Measurements from ENCODE around the gene DNAJB1. TPM values are rescaled to one million over a fixed set of nuclear protein-coding genes. Genes with fewer than 3 reads are reported as not detected.

DNAJB1 gene
- total RNA-seq, 6 experiments from 2014 or later, result 99.2 to 138 (median 103) TPM

DNA sequence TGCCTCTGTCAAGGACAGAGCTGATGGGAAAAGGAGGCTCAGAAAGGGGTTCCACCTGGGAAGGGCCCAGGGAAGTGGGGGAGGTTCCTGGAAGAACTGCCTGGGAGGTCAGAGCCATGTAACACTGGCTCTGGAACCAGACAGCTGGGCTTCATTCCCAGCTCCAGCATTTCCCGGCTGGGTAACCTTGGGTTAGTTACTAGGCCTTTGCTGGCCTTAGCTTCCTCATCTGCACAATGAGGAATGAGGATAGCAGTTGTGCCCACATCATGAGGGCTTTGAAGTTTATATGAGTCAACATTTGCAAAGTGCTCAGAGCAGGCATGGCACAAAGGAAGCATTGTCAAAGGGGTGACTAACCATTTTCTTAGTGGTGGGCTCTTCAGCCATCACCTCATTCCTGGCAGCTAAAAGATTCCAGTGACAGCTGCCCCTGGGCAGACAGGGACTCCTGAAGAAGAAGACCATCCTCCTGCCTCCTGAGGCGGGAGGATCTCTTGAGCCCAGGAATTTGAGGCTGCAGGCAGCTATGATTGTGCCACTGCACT lies 1.7 kb upstream of the DNAJB1 start:
- peak overlapping the region; percentile 83 for H3K27ac Mint-ChIP-seq
- TF ChIP-seq, protein P1, sequence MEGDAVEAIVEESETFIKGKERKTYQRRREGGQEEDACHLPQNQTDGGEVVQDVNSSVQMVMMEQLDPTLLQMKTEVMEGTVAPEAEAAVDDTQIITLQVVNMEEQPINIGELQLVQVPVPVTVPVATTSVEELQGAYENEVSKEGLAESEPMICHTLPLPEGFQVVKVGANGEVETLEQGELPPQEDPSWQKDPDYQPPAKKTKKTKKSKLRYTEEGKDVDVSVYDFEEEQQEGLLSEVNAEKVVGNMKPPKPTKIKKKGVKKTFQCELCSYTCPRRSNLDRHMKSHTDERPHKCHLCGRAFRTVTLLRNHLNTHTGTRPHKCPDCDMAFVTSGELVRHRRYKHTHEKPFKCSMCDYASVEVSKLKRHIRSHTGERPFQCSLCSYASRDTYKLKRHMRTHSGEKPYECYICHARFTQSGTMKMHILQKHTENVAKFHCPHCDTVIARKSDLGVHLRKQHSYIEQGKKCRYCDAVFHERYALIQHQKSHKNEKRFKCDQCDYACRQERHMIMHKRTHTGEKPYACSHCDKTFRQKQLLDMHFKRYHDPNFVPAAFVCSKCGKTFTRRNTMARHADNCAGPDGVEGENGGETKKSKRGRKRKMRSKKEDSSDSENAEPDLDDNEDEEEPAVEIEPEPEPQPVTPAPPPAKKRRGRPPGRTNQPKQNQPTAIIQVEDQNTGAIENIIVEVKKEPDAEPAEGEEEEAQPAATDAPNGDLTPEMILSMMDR (IDR thresholded peaks at IDR 0.05), result no peak
- H3K9me3 Mint-ChIP-seq, result peaks cover 7% of the 10 kb centered on the region; the same call in 1 of the 2 replicates
- H3K4me3 Mint-ChIP-seq, result peak overlapping the region; percentile 37; the same call in 1 of the 2 replicates
- peak; percentile 56 for DNase-seq
- H3K4me1 Mint-ChIP-seq (ENCODE audit: low read depth), result peaks cover 42% of the 10 kb centered on the region
- peaks cover 9% of the 10 kb centered on the region for H3K27me3 Mint-ChIP-seq (ENCODE audit: insufficient read depth)
- peaks cover 25% of the 10 kb centered on the region for H3K36me3 Mint-ChIP-seq (ENCODE audit: low read depth)

DNA sequence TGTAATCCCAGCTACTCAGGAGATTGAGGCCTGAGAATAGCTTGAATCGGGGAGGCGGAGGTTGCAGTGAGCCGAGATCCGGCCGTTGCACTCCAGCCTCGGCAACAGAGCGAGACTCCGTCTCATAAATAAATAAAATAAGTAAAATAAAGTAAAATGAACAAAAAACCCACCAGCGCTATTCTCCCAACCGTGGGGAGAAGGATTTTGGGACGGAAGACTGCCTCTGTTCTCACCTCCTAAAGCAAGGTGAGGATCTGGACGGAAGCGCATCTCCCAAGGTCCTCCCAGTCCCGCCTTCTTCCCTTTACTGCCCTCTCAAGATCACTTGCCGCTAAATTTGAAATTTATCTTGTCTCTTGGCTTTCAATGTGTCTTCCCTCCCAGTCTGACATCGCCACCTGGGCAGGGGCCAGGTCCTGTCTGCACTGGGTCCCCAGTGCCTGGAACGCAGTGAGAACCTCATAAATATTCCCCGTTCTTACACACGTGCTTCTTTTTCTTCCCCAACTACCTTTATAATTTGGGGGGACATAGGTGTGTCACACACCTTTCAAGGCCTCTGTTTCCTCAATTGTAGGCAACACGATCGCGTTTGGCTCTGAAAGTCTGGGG lies 1.2 kb upstream of the DNAJB1 start:
- H3K27me3 Mint-ChIP-seq (ENCODE audit: insufficient read depth), result peaks cover 9% of the 10 kb centered on the region
- H3K4me1 Mint-ChIP-seq (ENCODE audit: low read depth), result peaks cover 48% of the 10 kb centered on the region
- TF ChIP-seq, protein P1 (IDR thresholded peaks at IDR 0.05), result no peak
- no peak for DNase-seq
- H3K36me3 Mint-ChIP-seq (ENCODE audit: low read depth), result peaks cover 31% of the 10 kb centered on the region
- H3K4me3 Mint-ChIP-seq, result peak overlapping the region; percentile 37
- H3K27ac Mint-ChIP-seq, result peak overlapping the region; percentile 83
- peaks cover 7% of the 10 kb centered on the region; the same call in 1 of the 2 replicates for H3K9me3 Mint-ChIP-seq

DNA sequence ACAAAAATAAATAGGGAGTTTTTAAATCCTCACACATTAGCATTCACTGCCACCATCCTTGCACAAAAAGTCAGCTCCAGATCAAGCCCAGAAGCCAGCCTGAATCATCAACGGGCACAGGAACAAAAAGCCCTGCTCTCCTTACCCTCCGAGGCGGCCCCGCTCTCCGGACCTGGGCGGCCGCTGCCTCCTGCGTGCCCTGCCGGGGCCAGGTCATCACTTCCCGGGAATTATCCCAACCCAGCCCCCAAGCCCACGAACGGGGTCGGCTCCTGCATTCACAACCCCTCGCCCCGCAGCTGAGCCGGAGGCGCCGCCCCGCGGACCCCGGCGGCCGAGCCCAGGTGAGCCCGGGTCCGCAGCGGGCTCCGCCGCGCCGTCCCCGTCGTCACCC lies 754 bp downstream of the DNAJB1 start:
- peaks cover 41% of the 10 kb centered on the region for H3K4me1 Mint-ChIP-seq (ENCODE audit: low read depth)
- DNase-seq, result no peak
- peak overlapping the region; percentile 98 for H3K4me3 Mint-ChIP-seq
- peaks cover 7% of the 10 kb centered on the region; the same call in 1 of the 2 replicates for H3K9me3 Mint-ChIP-seq
- H3K36me3 Mint-ChIP-seq (ENCODE audit: low read depth), result peaks cover 36% of the 10 kb centered on the region
- peak overlapping the region; percentile 84 for H3K27ac Mint-ChIP-seq
- TF ChIP-seq, protein P1 (IDR thresholded peaks at IDR 0.05), result no peak
- H3K27me3 Mint-ChIP-seq (ENCODE audit: insufficient read depth), result peaks cover 9% of the 10 kb centered on the region

DNA sequence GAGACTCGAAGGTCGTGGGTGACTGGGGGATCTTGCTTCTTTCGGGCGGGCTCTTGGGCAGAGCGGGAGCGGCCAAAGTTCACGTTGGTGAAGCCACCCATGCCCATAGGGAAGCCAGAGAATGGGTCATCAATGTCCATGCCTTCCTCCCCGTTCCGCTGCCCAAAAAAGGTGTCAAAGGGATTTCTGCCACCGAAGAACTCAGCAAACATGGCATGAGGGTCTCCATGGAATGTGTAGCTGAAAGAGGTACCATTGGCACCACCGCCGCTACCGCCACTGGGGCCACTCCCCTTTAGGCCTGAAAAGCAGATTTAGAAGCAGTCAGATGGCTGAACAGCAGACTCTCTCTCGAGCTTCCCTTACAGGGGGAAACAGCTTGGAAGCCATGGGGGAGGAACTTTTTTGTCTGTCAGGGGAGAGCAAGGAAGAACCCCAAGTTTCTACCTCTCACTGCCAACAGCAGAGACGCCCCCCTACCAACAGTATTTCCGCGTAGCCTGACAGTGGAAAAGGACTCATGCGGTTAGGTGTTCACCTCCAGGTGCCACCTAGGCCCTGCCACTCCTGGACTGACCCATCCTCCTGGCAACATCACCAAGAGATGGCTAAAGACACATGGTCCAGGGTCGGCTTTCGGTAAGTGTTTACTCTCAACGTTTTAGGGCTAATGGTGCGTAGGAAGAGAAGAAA lies 1.3 kb downstream of the DNAJB1 start:
- peak overlapping the region; percentile 98 for H3K4me3 Mint-ChIP-seq

DNA sequence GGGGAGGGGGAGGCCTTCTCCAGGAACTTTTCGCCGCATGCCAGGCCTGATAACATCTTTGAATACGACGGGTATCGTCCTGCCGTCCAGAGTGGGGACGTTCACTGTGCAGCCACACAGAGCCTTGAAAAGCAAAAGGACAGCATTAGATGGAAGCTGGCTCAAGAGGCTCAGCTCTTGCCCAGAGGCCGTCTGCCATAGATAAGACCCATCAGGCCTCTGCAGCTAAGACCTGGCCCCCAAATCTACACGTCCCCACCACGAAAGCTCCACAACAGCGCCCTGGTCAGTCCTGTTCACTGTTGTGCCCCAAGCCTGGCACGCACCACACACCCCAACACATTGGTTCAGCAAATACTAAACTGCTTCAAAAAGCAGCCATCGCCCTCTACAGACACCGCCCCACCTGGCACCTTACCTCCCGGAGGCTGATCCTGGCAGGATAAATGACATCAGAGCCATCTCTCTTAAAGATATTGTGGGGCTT lies 2.1 kb downstream of the DNAJB1 start:
- DNase-seq, result no peak
- Mint-ChIP-seq H3K27me3 (ENCODE audit: insufficient read depth) (peaks cover 11% of the 10 kb centered on the region), H3K36me3 (ENCODE audit: low read depth) (peaks cover 38% of the 10 kb centered on the region)

More for the DNA sequence above, 1.3 kb downstream of the DNAJB1 start:
- peak overlapping the region; percentile 84 for H3K27ac Mint-ChIP-seq
- TF ChIP-seq, protein P1 (IDR thresholded peaks at IDR 0.05), result no peak
- peaks cover 38% of the 10 kb centered on the region for H3K4me1 Mint-ChIP-seq (ENCODE audit: low read depth)
- peaks cover 9% of the 10 kb centered on the region for H3K27me3 Mint-ChIP-seq (ENCODE audit: insufficient read depth)
- DNase-seq, result no peak
- peaks cover 7% of the 10 kb centered on the region; the same call in 1 of the 2 replicates for H3K9me3 Mint-ChIP-seq
- peaks cover 36% of the 10 kb centered on the region for H3K36me3 Mint-ChIP-seq (ENCODE audit: low read depth)

More for the DNA sequence above, 2.1 kb downstream of the DNAJB1 start:
- Mint-ChIP-seq H3K4me3 (peak overlapping the region; percentile 98), H3K9me3 (peaks cover 7% of the 10 kb centered on the region; the same call in 1 of the 2 replicates), H3K27ac (peak overlapping the region; percentile 84), H3K4me1 (ENCODE audit: low read depth) (peaks cover 43% of the 10 kb centered on the region)
- TF ChIP-seq, protein P1 (IDR thresholded peaks at IDR 0.05), result 0 out of 2 replicates have a peak, but pooled peaks have one; percentile 25

All from HFFc6 (cell line).